ENCODE measurements around the gene RTCA. TPM values are rescaled to one million over a fixed set of nuclear protein-coding genes. Genes with fewer than 3 reads are reported as not detected.
A peak's percentile ranks its signal among the peaks of the same experiment; 100 is the strongest.
"Not testable (repeated sequence)": the region's sequence is repeated elsewhere in the genome, so short reads cannot be mapped to it uniquely, and the experiment has no call there.

RTCA gene
- total RNA-seq, 4 donors from 2014 or later = 22.3 to 32.8 (median 24.8) TPM

DNA sequence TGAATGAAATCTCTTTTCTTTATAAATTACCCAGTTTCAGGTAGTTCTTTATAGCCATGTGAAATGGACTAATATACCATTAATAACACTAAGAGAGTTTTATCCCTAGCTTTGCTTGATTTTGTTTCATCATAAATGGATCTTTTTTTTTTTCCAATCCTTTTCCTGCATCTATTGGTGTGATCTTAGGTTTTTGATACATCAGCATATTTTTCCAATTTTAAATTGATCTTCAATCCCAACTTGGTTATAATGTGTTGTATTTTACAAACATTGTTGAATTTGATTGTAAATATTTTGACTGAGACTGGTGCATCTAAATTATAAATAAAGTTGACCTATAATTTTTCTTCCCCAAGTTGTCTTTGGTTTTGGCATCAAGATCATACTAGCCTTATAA is 4.3 kb upstream of the RTCA start:
- DNase-seq (no peak), ATAC-seq (no peak)
- in situ Hi-C loops (cut with MboI; ENCODE audit: low sequenced_read_pairs in 4 of 4) (no loop called here), intact Hi-C loops (cut with DNase I; ENCODE audit: low total_unique reads) (no loop called here)
- no peaks in the 10 kb centered on the region for H3K27me3 ChIP-seq
- TF ChIP-seq POLR2A (IDR thresholded peaks at IDR 0.05) (no peak), CTCF (IDR thresholded peaks at IDR 0.05 in 4 of 5, conservative IDR thresholded peaks at IDR 0.05 in 1 of 5) (no peak)
- peaks cover 7 to 14% of the 10 kb centered on the region in 2 donors for H3K4me1 ChIP-seq
- H3K36me3 ChIP-seq = peaks cover 0 to 14% of the 10 kb centered on the region in 2 donors
- no peak overlapping the region for H3K4me3 ChIP-seq
- H3K27ac ChIP-seq = no peak overlapping the region
- H3K9me3 ChIP-seq = no peaks in the 10 kb centered on the region

DNA sequence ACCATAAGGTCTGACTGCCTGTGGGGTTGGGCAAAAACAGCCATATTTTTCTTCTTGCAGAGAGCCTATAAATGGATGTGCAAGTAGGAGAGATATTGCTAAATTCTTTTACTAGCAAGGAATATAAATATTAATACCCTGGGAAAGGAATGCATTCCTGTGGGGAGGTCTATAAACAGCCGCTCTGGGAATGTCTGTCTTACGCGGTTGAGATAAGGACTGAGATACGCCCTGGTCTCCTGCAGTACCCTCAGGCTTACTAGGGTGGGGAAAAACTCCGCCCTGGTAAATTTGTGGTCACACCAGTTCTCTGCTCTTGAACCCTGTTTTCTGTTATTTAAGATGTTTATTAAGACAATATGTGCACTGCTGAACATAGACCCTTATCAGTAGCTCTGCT is 1.9 kb upstream of the RTCA start:
- Histone ChIP-seq H3K36me3 (peaks cover 0 to 32% of the 10 kb centered on the region in 2 donors), H3K4me1 (peaks cover 15 to 19% of the 10 kb centered on the region in 2 donors)
- in situ Hi-C loops (cut with MboI; ENCODE audit: low sequenced_read_pairs in 4 of 4); DNase-seq; ATAC-seq; intact Hi-C loops (cut with DNase I; ENCODE audit: low total_unique reads); H3K9me3 ChIP-seq; H3K27me3 ChIP-seq; H3K4me3 ChIP-seq; H3K27ac ChIP-seq: not testable (repeated sequence)

- no peak for TF ChIP-seq POLR2A (IDR thresholded peaks at IDR 0.05)
- DNase-seq (no peak), ATAC-seq (peak; percentile 23 to 31)
- H3K4me1 ChIP-seq = peaks cover 15 to 19% of the 10 kb centered on the region in 2 donors
- no peaks in the 10 kb centered on the region for H3K27me3 ChIP-seq
- H3K36me3 ChIP-seq = peaks cover 0 to 45% of the 10 kb centered on the region in 2 donors
- in situ Hi-C loops (cut with MboI; ENCODE audit: low sequenced_read_pairs in 4 of 4) = no loop called here
- H3K4me3 ChIP-seq = peak overlapping the region; percentile 67 to 100 (median 91)
- intact Hi-C loops (cut with DNase I; ENCODE audit: low total_unique reads) = loop anchor here (5.0 kb wide), 1 partner anchor 88 kb away; the partner anchor contains the start of gene LRRC39
- H3K9me3 ChIP-seq = no peaks in the 10 kb centered on the region
- peak overlapping the region; percentile 82 to 93 (median 86) for H3K27ac ChIP-seq
Measured at GRCh38 chr1:100265562-100265930, 470 bp upstream of the RTCA start.

- DNase-seq (no peak), ATAC-seq (peak; percentile 19 to 24)
- peaks cover 0 to 57% of the 10 kb centered on the region in 2 donors for H3K36me3 ChIP-seq
- TF ChIP-seq CTCF (IDR thresholded peaks at IDR 0.05 in 4 of 5, conservative IDR thresholded peaks at IDR 0.05 in 1 of 5) = no peak
- no peak for TF ChIP-seq POLR2A (IDR thresholded peaks at IDR 0.05)
- no peaks in the 10 kb centered on the region for H3K9me3 ChIP-seq
- peak overlapping the region; percentile 67 to 100 (median 91) for H3K4me3 ChIP-seq
- in situ Hi-C loops (cut with MboI; ENCODE audit: low sequenced_read_pairs in 4 of 4) (no loop called here), intact Hi-C loops (cut with DNase I; ENCODE audit: low total_unique reads) (loop anchor here (1.0 to 5.0 kb wide), 5 partner anchors 17 to 192 kb away; partner anchors contain the start of genes CDC14A, DBT, LRRC39 and TRMT13)
- H3K4me1 ChIP-seq = peaks cover 15 to 19% of the 10 kb centered on the region in 2 donors
- H3K27me3 ChIP-seq = no peaks in the 10 kb centered on the region
- peak overlapping the region; percentile 82 to 93 (median 86) for H3K27ac ChIP-seq
Measured at GRCh38 chr1:100266741-100267140, 725 bp downstream of the RTCA start.

DNA sequence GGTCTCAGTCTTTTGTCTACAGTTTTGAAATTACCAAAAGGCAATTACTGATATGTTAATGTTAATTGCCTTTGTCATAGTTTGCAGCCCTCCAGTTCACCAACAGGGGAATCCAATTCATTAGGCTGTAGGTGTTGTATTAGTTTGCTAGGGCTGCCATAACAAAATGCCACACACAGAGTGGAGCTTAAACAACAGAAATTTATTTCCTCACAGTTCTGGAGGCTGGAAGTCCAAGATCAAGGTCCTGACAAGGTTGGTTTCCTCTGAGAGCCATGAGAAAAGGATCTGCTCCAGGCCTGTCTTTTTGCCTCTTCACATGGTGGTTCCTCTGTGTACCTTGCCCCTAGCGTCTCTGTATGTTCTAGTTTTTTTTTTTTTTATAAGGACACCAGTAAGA is 1.3 kb downstream of the RTCA start:
- Histone ChIP-seq H3K9me3 (no peaks in the 10 kb centered on the region), H3K27me3 (no peaks in the 10 kb centered on the region), H3K4me1 (peaks cover 15 to 19% of the 10 kb centered on the region in 2 donors), H3K4me3 (peak overlapping the region; percentile 67 to 100 (median 91)), H3K36me3 (peaks cover 0 to 61% of the 10 kb centered on the region in 2 donors), H3K27ac (peak overlapping the region in 2 of 4 donors; percentile 82 to 90)
- in situ Hi-C loops (cut with MboI; ENCODE audit: low sequenced_read_pairs in 4 of 4) = no loop called here
- intact Hi-C loops (cut with DNase I; ENCODE audit: low total_unique reads) = loop anchor here (2.0 to 5.0 kb wide), 2 partner anchors 90 to 192 kb away; partner anchors contain the start of gene LRRC39
- DNase-seq = no peak
- TF ChIP-seq POLR2A (IDR thresholded peaks at IDR 0.05) (no peak), CTCF (IDR thresholded peaks at IDR 0.05 in 4 of 5, conservative IDR thresholded peaks at IDR 0.05 in 1 of 5) (no peak)
- ATAC-seq = no peak

Measured in gastrocnemius medialis (tissue), 4 donors.